ENCODE data around the gene TAF10.

Gene TAF10

DNA sequence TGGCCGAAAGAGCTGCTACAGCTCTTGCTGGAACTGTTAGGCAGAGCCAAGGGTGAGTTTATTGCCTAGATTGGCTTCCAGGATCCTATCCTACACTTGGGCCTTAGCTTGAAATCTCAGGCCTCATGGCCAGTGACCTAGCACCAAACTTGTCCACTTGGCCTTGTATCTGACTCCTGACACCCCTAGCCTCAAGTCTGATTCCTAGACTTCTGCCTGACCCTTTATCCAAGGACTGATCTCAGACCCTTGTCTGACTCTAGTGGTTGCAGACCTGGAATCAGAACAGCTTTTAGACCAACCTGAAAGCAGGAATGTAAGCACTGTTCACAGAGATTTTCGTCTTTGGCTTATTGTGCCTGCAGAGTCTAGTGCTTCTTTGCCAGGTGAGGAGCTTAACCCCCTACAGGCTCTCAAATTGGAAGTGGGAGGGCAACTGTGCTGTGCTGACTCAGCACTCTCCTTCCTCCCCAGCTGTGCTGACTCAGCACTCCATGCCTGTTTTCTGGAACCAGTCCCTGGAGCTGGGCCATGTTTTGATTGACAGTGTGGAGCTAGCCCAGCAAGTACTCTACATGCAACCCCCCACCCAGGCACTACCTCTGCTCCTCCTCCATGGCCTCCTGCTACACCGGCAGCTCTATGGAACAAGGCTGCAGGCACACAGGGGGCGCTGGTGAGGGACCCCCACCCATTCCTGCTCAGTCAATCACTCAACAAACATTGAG is 43.7 kb downstream of the TAF10 start:
- Mint-ChIP-seq H3K27me3 (no peaks in the 10 kb centered on the region), H3K9me3 (no peaks in the 10 kb centered on the region), H3K4me3 (no peak overlapping the region), H3K4me1 (no peaks in the 10 kb centered on the region), H3K27ac (no peak overlapping the region)
- DNase-seq (no peak), ATAC-seq (no peak)

DNA sequence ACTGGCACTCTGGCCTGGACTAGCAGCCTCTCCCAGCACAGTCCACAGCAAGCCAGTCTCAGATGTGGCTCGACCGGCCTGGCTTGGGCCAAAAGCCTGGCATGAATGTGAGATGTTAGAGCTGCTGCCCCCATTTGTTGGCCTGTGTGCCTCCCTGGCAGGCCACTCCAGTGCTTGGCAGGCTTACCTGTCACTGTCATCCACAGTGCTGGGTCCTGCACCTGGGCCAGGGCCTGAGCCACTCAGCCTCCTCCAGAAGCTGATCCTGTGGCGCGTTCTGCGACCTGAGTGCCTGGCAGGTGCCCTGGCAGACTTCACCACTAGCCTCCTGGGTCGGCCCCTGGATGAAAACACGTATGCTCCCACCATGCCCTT is 44.7 kb downstream of the TAF10 start:
- ATAC-seq: no peak
- Mint-ChIP-seq H3K4me1 (no peaks in the 10 kb centered on the region), H3K27me3 (no peaks in the 10 kb centered on the region), H3K9me3 (no peaks in the 10 kb centered on the region), H3K4me3 (no peak overlapping the region), H3K27ac (no peak overlapping the region)
- DNase-seq: no peak

DNA sequence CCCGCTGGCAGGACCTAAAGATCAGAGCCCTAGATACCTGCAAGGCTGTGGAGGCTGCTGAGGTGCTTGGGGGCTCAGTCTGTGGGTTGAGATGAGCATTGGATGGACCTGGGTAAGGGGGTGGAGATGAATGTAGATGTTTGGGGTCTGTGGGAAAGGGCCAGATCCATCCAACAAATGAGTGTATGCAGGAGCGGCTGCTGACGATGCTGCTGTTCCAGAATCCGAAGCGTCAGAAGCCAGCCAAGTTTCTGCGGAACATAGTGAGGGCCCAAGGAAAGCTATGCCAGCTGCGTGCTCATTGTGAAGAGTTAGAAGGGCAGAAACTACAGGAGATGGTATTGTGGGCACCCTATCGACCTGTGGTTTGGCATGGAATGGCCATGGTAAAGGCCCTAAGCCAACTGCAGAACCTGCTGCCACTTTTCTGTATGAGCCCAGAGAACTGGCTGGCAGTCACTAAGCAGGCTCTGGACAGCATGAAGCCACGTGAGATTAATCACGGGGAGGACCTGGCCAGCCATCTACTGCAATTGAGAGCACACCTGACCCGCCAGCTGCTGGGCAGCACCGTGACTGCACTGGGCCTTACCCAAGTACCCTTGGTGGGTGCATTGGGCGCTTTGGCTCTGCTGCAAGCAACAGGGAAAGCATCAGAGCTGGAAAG is 45.2 kb downstream of the TAF10 start:
- H3K27ac Mint-ChIP-seq: no peak overlapping the region
- ATAC-seq: no peak

DNA sequence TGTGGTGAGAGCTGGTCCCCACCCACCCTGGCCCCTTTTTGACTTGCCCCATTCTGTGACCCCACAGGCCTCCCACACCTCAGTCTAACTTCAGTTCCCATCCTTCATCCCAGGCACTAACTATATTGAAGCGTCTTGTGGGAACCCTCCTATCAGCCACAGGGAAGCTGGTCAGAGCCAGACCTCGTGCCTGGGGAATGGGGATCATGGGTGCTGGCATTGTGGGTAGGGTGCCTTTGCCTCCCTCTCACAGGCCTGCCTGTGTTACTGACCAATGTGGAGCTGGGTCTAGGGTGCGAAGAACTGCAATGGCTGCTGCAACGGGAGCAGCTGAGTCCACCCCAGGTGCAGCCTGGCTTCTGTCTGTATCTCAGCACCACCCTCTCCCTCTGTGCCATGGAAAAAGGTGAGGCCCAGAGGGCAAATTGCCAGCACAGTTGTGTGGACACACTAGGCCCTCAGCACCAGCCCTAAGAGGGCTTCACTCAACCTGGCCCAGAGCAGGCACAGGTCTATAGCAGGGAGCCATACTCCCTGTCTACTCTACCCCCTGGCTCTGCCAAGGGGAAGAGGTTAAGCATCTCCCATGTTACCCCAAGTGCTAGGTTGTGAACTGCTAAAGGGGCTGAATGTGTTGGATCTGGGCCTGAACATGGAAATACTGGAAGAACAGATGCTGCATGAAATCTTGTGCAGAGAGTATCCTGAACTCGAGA is 45.9 kb downstream of the TAF10 start:
- no peak overlapping the region for H3K4me3 Mint-ChIP-seq
- no peak overlapping the region for H3K27ac Mint-ChIP-seq
- H3K27me3 Mint-ChIP-seq: no peaks in the 10 kb centered on the region
- no peaks in the 10 kb centered on the region for H3K9me3 Mint-ChIP-seq
- DNase-seq (no peak), ATAC-seq (peak; percentile 11)
- no peaks in the 10 kb centered on the region for H3K4me1 Mint-ChIP-seq

More for the DNA sequence above, 45.2 kb downstream of the TAF10 start:
- Mint-ChIP-seq H3K27me3 (no peaks in the 10 kb centered on the region), H3K4me1 (no peaks in the 10 kb centered on the region), H3K9me3 (no peaks in the 10 kb centered on the region), H3K4me3 (no peak overlapping the region)
- DNase-seq: no peak

DNA sequence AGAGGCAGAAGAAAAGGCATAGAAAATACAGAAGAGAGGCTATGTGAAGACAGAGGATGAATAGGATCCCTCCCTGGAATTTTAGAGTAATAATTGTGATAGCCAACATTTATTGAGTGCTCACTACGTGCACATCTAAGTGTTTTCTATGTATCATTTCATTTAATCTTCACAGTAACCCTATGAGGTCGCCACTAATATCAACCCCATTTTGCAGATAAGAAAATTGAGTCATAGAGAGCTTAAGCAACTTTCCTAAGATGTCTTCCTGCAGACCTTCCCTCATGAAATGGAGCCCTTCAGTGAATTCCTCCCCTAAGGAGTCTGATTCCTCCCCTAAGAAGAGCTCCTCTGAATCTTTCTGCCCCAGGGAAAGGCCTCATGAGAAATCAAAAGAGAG is 46.7 kb downstream of the TAF10 start:
- no peak for ATAC-seq
- no peaks in the 10 kb centered on the region for H3K4me1 Mint-ChIP-seq

GRCh38 chr11:6563667-6564066 is 48.3 kb downstream of the TAF10 start:
- no peak overlapping the region for H3K27ac Mint-ChIP-seq
- DNase-seq (no peak), ATAC-seq (peak; percentile 17)
- no peak overlapping the region for H3K4me3 Mint-ChIP-seq
- no peaks in the 10 kb centered on the region for H3K27me3 Mint-ChIP-seq
- H3K9me3 Mint-ChIP-seq: no peaks in the 10 kb centered on the region
- no peaks in the 10 kb centered on the region for H3K4me1 Mint-ChIP-seq

More for the DNA sequence above, 46.7 kb downstream of the TAF10 start:
- Mint-ChIP-seq H3K27ac (peak overlapping the region; percentile 22 to 41), H3K9me3 (no peaks in the 10 kb centered on the region), H3K27me3 (no peaks in the 10 kb centered on the region), H3K4me3 (no peak overlapping the region)
- no peak for DNase-seq

- H3K9me3 Mint-ChIP-seq: no peaks in the 10 kb centered on the region
- H3K27ac Mint-ChIP-seq: no peak overlapping the region
- DNase-seq: no peak
- H3K27me3 Mint-ChIP-seq: no peaks in the 10 kb centered on the region
- no peak for ATAC-seq
- no peaks in the 10 kb centered on the region for H3K4me1 Mint-ChIP-seq
- no peak overlapping the region for H3K4me3 Mint-ChIP-seq
Measured at GRCh38 chr11:6563121-6563619, 48.8 kb downstream of the TAF10 start.

DNA sequence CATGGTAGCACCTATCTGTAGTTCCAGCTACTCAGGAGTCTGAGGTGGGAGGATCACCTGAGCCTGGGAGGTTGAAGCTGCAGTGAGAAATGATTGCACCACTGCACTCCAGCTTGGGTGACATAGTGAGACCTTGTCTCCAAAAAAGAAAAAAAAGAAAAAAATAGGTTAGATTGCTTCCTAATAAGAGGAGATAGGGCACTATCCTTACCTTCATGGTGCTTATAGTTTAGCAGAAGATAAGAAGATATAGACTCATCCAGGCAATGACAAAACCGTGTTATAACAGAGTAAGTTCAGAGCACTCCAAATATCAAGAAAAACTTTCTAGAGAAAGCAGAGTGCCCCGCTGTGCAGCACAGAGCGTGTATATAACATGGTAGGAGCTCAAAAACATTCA is 50.7 kb downstream of the TAF10 start:
- H3K27me3 Mint-ChIP-seq: no peaks in the 10 kb centered on the region

More for the DNA sequence above, 50.7 kb downstream of the TAF10 start:
- no peak for DNase-seq
- no peak for ATAC-seq
- Mint-ChIP-seq H3K4me1 (no peaks in the 10 kb centered on the region), H3K4me3 (no peak overlapping the region), H3K9me3 (no peaks in the 10 kb centered on the region), H3K27ac (no peak overlapping the region)

Measured in stimulated activated naive CD8-positive, alpha-beta T cell treated with anti-CD3 and anti-CD28 coated beads, Interleukin-15, amount 100 ng/mL, for 72 hours (primary cell).